Panc1 (cell line): ENCODE results near the gene THUMPD3. TPM values are rescaled to one million over a fixed set of nuclear protein-coding genes. Genes with fewer than 3 reads are reported as not detected.

Source experiments
- ATAC-seq: fragments of 200-7000 bp; cut with Tn5 transposase; 2 replicates; pipeline ENCODE4 v1.9.1; 2020; ENCODE audit warnings: mild to moderate bottlenecking, moderate library complexity
- BruUV-seq: library from RNA; stranded (reverse); fragments of 400-500 nt; replicated peaks from 2 replicates; lab custom pipeline; 2021; lab: Mats Ljungman, UMichigan
- CTCF ChIA-PET: fragments of 300-600 bp; sonication (Branson Sonifier 250); formaldehyde crosslinking; loops from one replicate; lab custom pipeline; 2022; ENCODE audit warnings: antibody characterized with exemption; lab: Charles Lee
- POLR2A ChIA-PET: fragments of 300-600 bp; sonication (Branson Sonifier 250); formaldehyde crosslinking; loops from one replicate; lab custom pipeline; 2022; ENCODE audit warnings: antibody characterized with exemption; lab: Charles Lee
- DNase-seq: peaks from one replicate; pipeline ENCODE4 v3.0.0-alpha.2; 2010; ENCODE audit warnings: low read depth, low spot score
- H3K27ac ChIP-seq: 2 replicates; pipeline ENCODE4 v1.5.1; 2011; ENCODE audit warnings: mild to moderate bottlenecking, low read length, inconsistent platforms
- H3K27me3 ChIP-seq: fragments of 200-500 bp; sonication (Bioruptor generic); 2 replicates; pipeline ENCODE4 v1.6.0; 2014; ENCODE audit warnings: low read length, inconsistent platforms; ENCODE audit not compliant: control insufficient read depth, insufficient read depth
- H3K36me3 ChIP-seq: fragments of 200-500 bp; sonication (Bioruptor generic); 2 replicates; pipeline ENCODE4 v1.5.1; 2014; ENCODE audit warnings: inconsistent platforms, mild to moderate bottlenecking, low read length, moderate library complexity; ENCODE audit not compliant: control insufficient read depth, insufficient read depth
- H3K4me1 ChIP-seq: 2 replicates; pipeline ENCODE4 v1.5.1; 2011; ENCODE audit warnings: inconsistent platforms, mild to moderate bottlenecking, low read length, moderate library complexity; ENCODE audit not compliant: control insufficient read depth, insufficient read depth
- H3K4me3 ChIP-seq, 2 experiments: 2 replicates each; pipeline ENCODE4 v1.5.1; 2011 to 2012; ENCODE audit warnings: low read depth in 2 of 2, low read length in 2 of 2, mild to moderate bottlenecking in 2 of 2, inconsistent platforms in 1 of 2, moderate library complexity in 1 of 2
- H3K9me3 ChIP-seq: fragments of 200-500 bp; sonication (Bioruptor generic); 2 replicates; pipeline ENCODE4 v1.5.1; 2014; ENCODE audit warnings: low read depth, mild to moderate bottlenecking, inconsistent platforms, low read length, moderate library complexity; ENCODE audit not compliant: control insufficient read depth, insufficient read depth
- POLR2AphosphoS5 ChIP-seq: IDR thresholded peaks from 2 replicates; pipeline ENCODE4 v1.6.1; 2012; ENCODE audit warnings: mild to moderate bottlenecking, low read depth, low read length, moderate library complexity
- SIN3A ChIP-seq: IDR thresholded peaks from 2 replicates; pipeline ENCODE4 v1.6.1; 2012; ENCODE audit warnings: low read depth, mild to moderate bottlenecking, low read length, moderate library complexity, borderline replicate concordance; ENCODE audit not compliant: insufficient read depth
- TCF7L2 ChIP-seq: IDR thresholded peaks from 2 replicates; pipeline ENCODE4 v1.6.1; 2011; ENCODE audit warnings: mild to moderate bottlenecking, low read depth, low read length, inconsistent platforms
- in situ Hi-C: cut with HindIII; loops from 2 replicates; pipeline ENCODE4 v1.10.0; 2016; ENCODE audit warnings: low sequenced_read_pairs, low pct_unique_long_range_greater_than_20kb
- intact Hi-C: fragments of 100-400 bp; cut with micrococcal nuclease; formaldehyde crosslinking; loops from one replicate; pipeline ENCODE4 v1.10.0; 2022; ENCODE audit not compliant: unreplicated experiment
- total RNA-seq: library from RNA; stranded (reverse); gene quantifications from one replicate; pipeline ENCODE4 v1.2.1, GENCODE V29; 2021; ENCODE audit not compliant: unreplicated experiment
- TF ChIP-seq, protein P1 (sequence below): fragments of 450-650 bp; IDR thresholded peaks from 2 replicates; pipeline ENCODE4 v1.5.1; 2017; ENCODE audit warnings: mild to moderate bottlenecking
- TF ChIP-seq, protein P2 (sequence below), 2 experiments: IDR thresholded peaks; 2 replicates each; pipeline ENCODE4 v1.6.1; 2011 to 2012; ENCODE audit warnings: low read depth in 2 of 2, control low read depth in 1 of 2, low read length in 1 of 2, mild to moderate bottlenecking in 1 of 2, moderate library complexity in 1 of 2; ENCODE audit not compliant: insufficient read depth in 1 of 2

The THUMPD3 gene
- total RNA-seq, 1 experiment from 2014 or later, result 43.5 TPM

DNA sequence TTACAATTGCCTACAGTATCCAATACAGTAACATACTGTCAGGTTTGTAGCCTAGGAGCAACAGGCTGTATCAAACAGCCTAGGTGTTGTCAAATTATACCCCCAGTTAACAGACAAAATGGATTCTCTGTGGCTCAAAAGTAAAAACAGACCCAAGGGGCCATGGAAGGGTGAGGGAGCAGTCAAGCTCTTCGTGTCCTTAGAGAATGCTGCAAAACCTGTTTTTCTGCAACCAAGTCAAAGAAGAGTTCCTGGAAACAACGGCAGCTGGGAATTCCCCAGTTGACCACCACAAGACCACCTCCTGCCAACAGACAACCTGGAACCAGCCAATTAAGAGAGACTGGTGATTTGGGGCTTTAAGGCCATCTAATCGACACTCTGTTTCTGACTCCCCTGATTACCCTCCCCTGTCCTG is 11.1 kb upstream of the THUMPD3 start:
- DNase-seq (no peak), ATAC-seq (no peak)
- CTCF ChIA-PET, result no interaction called here
- Histone ChIP-seq H3K4me3 (no peak overlapping the region), H3K27ac (no peak overlapping the region), H3K27me3 (no peaks in the 10 kb centered on the region), H3K4me1 (peaks cover 3% of the 10 kb centered on the region), H3K36me3 (no peaks in the 10 kb centered on the region), H3K9me3 (no peaks in the 10 kb centered on the region)
- intact Hi-C loops, result no loop called here
- POLR2A ChIA-PET, result interaction anchor here (0.6 kb wide), 1 partner anchor 10 kb away, joined by 3 read pairs; no protein-coding TSS in a partner anchor
- BruUV-seq, result no TSS peak
- in situ Hi-C loops, result no loop called here
- TF ChIP-seq TCF7L2, result no peak
- TF ChIP-seq, protein P1, sequence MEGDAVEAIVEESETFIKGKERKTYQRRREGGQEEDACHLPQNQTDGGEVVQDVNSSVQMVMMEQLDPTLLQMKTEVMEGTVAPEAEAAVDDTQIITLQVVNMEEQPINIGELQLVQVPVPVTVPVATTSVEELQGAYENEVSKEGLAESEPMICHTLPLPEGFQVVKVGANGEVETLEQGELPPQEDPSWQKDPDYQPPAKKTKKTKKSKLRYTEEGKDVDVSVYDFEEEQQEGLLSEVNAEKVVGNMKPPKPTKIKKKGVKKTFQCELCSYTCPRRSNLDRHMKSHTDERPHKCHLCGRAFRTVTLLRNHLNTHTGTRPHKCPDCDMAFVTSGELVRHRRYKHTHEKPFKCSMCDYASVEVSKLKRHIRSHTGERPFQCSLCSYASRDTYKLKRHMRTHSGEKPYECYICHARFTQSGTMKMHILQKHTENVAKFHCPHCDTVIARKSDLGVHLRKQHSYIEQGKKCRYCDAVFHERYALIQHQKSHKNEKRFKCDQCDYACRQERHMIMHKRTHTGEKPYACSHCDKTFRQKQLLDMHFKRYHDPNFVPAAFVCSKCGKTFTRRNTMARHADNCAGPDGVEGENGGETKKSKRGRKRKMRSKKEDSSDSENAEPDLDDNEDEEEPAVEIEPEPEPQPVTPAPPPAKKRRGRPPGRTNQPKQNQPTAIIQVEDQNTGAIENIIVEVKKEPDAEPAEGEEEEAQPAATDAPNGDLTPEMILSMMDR, result no peak
- TF ChIP-seq, protein P2, sequence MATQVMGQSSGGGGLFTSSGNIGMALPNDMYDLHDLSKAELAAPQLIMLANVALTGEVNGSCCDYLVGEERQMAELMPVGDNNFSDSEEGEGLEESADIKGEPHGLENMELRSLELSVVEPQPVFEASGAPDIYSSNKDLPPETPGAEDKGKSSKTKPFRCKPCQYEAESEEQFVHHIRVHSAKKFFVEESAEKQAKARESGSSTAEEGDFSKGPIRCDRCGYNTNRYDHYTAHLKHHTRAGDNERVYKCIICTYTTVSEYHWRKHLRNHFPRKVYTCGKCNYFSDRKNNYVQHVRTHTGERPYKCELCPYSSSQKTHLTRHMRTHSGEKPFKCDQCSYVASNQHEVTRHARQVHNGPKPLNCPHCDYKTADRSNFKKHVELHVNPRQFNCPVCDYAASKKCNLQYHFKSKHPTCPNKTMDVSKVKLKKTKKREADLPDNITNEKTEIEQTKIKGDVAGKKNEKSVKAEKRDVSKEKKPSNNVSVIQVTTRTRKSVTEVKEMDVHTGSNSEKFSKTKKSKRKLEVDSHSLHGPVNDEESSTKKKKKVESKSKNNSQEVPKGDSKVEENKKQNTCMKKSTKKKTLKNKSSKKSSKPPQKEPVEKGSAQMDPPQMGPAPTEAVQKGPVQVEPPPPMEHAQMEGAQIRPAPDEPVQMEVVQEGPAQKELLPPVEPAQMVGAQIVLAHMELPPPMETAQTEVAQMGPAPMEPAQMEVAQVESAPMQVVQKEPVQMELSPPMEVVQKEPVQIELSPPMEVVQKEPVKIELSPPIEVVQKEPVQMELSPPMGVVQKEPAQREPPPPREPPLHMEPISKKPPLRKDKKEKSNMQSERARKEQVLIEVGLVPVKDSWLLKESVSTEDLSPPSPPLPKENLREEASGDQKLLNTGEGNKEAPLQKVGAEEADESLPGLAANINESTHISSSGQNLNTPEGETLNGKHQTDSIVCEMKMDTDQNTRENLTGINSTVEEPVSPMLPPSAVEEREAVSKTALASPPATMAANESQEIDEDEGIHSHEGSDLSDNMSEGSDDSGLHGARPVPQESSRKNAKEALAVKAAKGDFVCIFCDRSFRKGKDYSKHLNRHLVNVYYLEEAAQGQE (IDR thresholded peaks at IDR 0.05; ENCODE audit: insufficient read depth in 1 of 2, low read depth in 2 of 2, low read length in 1 of 2), result no peak
- no peak for TF ChIP-seq POLR2AphosphoS5
- no peak for TF ChIP-seq SIN3A

DNA sequence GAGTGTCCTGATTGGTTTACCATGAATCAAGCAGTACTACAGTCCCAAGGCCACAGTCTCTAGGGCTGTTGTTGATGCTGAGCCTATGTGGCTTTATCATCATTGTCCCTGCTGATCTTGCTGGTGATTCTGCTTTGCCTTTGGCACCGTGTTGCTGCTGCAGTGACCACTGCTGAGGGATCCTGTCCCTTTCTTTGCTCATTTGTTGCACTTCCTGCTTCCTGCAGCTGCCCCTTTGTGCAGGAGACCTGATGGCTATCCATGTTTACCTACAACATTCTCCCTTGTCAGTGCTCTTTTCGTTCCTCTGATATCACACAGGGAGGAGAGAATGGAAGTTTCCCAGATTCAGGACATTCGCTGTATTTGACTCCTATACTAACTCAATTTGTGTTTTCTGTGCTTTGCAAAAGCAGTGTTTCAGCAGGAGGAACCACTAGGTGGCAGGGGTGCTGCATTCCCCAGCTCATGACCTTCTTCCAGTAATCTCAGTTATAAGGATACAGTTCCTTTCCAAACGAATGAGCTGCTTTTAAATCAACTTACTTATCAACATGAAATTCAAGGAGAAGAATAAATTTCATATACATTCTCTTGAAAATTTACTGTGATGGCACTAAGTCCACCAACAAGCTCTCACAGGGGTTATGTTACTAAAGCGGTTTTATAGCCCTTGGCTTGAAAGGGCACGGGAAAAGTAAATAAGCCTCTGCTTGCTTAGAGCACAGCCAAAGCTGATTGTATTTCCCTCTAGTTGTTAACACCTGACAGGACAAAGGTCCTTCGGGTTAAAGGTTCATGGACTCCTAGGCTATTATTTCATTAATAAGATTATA is 9.7 kb upstream of the THUMPD3 start:
- CTCF ChIA-PET, result interaction anchor here (0.8 kb wide), 1 partner anchor 378 kb away, joined by 3 read pairs; no protein-coding TSS in a partner anchor
- no TSS peak for BruUV-seq
- Histone ChIP-seq H3K36me3 (no peaks in the 10 kb centered on the region), H3K27me3 (no peaks in the 10 kb centered on the region), H3K9me3 (no peaks in the 10 kb centered on the region), H3K4me3 (no peak overlapping the region), H3K27ac (no peak overlapping the region), H3K4me1 (peaks cover 3% of the 10 kb centered on the region)
- POLR2A ChIA-PET, result interaction anchor here (0.5 to 0.7 kb wide), 2 partner anchors 10 to 46 kb away, joined by 3 to 4 read pairs; partner anchors contain the start of gene THUMPD3
- ATAC-seq (peak; percentile 88), DNase-seq (peak; percentile 56)
- intact Hi-C loops, result no loop called here
- in situ Hi-C loops, result no loop called here
- TF ChIP-seq TCF7L2, result no peak
- TF ChIP-seq, protein P1, result peak; percentile 88
